Lower lobe of right lung (tissue), 2 donors: ENCODE results near the gene FAR1. TPM values are rescaled to one million over a fixed set of nuclear protein-coding genes. Genes with fewer than 3 reads are reported as not detected.
"Not testable (repeated sequence)": the region's sequence is repeated elsewhere in the genome, so short reads cannot be mapped to it uniquely, and the experiment has no call there.

Experiments
- ATAC-seq, 2 donors: fragments of 200-7000 bp; cut with Tn5 transposase; one replicate each; pipeline ENCODE4 v1.9.1; 2020 to 2022; ENCODE audit warnings: mild to moderate bottlenecking in 2 of 2, moderate library complexity in 2 of 2
- DNase-seq: peaks from one replicate; pipeline ENCODE4 v3.0.0-alpha.2; 2020
- H3K27ac ChIP-seq: fragments of 200-600 bp; one replicate; pipeline ENCODE4 v1.8.0; 2022
- H3K27me3 ChIP-seq: fragments of 200-600 bp; one replicate; pipeline ENCODE4 v1.8.0; 2022; ENCODE audit warnings: low read depth
- H3K36me3 ChIP-seq: fragments of 200-600 bp; one replicate; pipeline ENCODE4 v1.8.0; 2022; ENCODE audit warnings: mild to moderate bottlenecking
- H3K4me1 ChIP-seq: fragments of 200-600 bp; one replicate; pipeline ENCODE4 v1.8.0; 2022
- H3K4me3 ChIP-seq: fragments of 200-600 bp; one replicate; pipeline ENCODE4 v1.8.0; 2022; ENCODE audit warnings: mild to moderate bottlenecking
- H3K9me3 ChIP-seq: fragments of 200-600 bp; one replicate; pipeline ENCODE4 v1.8.0; 2022
- CTCF ChIP-seq: fragments of 200-600 bp; IDR thresholded peaks from one replicate; pipeline ENCODE4 v1.8.0; 2022; ENCODE audit warnings: antibody characterized with exemption, mild to moderate bottlenecking
- intact Hi-C: fragments of 100-400 bp; cut with DNase I; formaldehyde crosslinking; loops from one replicate; pipeline ENCODE4 v1.11.0; 2022
- total RNA-seq: library from RNA; stranded (reverse); fragmentation: NEBNext Ultra II Directional; extraction: Animal tissue kit (Norgen Biotek cat#: 25700); gene quantifications from one replicate; pipeline ENCODE4 v1.2.1, GENCODE V29; 2021
- donor health status: DM: no; HTN: yes; CAD: no; lungs with severe emphysema.

FAR1 gene
- total RNA-seq, 1 donor from 2014 or later = 65.3 TPM

GRCh38 chr11:13745165-13745564 is 76.7 kb downstream of the FAR1 start:
- intact Hi-C loops = no loop called here
- ATAC-seq (no peak), DNase-seq (no peak)
- no peaks in the 10 kb centered on the region for H3K27me3 ChIP-seq
- no peaks in the 10 kb centered on the region for H3K4me1 ChIP-seq
- H3K9me3 ChIP-seq = no peaks in the 10 kb centered on the region
- H3K36me3 ChIP-seq = no peaks in the 10 kb centered on the region
- no peak for TF ChIP-seq CTCF
- no peak overlapping the region for H3K4me3 ChIP-seq
- no peak overlapping the region for H3K27ac ChIP-seq

DNA sequence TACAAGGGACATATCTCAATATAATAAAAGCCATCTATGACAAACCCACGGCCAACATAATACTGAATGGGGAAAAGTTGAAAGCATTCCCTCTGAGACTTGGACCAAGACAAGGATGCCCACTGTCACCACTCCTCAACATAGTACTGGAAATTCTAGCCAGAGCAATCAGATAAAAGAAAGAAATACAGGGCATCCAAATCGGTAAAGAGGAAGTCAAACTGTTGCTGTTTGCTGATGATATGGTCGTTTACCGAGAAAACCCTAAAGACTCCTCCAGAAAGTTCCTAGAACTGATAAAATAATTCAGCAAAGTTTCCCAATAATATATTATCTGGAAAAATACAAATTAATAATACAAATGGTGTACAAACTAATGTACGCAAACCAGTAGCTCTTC is 84.8 kb downstream of the FAR1 start:
- ATAC-seq, H3K4me1 ChIP-seq, H3K36me3 ChIP-seq, DNase-seq, H3K9me3 ChIP-seq, H3K4me3 ChIP-seq, intact Hi-C loops, H3K27me3 ChIP-seq, H3K27ac ChIP-seq: not testable (repeated sequence)

DNA sequence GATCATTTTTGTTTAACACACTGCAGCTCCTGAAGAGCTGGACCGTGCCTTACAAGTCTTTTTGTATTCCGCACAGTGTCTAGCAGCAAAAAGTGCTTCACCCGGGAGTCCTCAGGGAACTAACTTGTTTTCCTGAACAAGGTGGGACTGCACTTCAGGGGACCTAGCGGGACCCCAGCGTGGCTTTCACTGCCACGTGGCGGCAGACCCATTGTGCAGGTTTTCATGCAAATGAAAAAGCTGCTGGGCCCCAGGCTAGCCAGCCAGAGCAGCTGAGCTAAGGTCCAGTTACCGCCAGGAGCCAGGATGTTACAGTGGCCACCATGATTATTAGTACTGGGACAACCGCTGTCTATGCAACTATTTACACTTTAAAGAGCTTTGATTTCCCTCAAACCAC is 90.6 kb downstream of the FAR1 start:
- no peak overlapping the region for H3K4me3 ChIP-seq
- ATAC-seq (no peak), DNase-seq (no peak)

GRCh38 chr11:13760115-13760514 is 91.6 kb downstream of the FAR1 start:
- Histone ChIP-seq H3K27me3 (no peaks in the 10 kb centered on the region), H3K4me3 (no peak overlapping the region), H3K27ac (no peak overlapping the region), H3K9me3 (no peaks in the 10 kb centered on the region), H3K4me1 (no peaks in the 10 kb centered on the region), H3K36me3 (no peaks in the 10 kb centered on the region)
- no peak for TF ChIP-seq CTCF
- intact Hi-C loops = no loop called here
- ATAC-seq (no peak), DNase-seq (no peak)

More for the DNA sequence above, 90.6 kb downstream of the FAR1 start:
- no peaks in the 10 kb centered on the region for H3K9me3 ChIP-seq
- intact Hi-C loops = no loop called here
- no peaks in the 10 kb centered on the region for H3K36me3 ChIP-seq
- no peaks in the 10 kb centered on the region for H3K27me3 ChIP-seq
- no peak for TF ChIP-seq CTCF
- no peaks in the 10 kb centered on the region for H3K4me1 ChIP-seq
- no peak overlapping the region for H3K27ac ChIP-seq

GRCh38 chr11:13761250-13761649 is 92.8 kb downstream of the FAR1 start:
- Histone ChIP-seq H3K4me1 (no peaks in the 10 kb centered on the region), H3K4me3 (no peak overlapping the region), H3K27ac (no peak overlapping the region), H3K36me3 (no peaks in the 10 kb centered on the region), H3K9me3 (no peaks in the 10 kb centered on the region), H3K27me3 (no peaks in the 10 kb centered on the region)
- no peak for ATAC-seq
- intact Hi-C loops = no loop called here
- no peak for TF ChIP-seq CTCF
- no peak for DNase-seq

GRCh38 chr11:13761716-13762115 is 93.2 kb downstream of the FAR1 start:
- Histone ChIP-seq H3K4me3 (no peak overlapping the region), H3K9me3 (no peaks in the 10 kb centered on the region), H3K27ac (no peak overlapping the region), H3K27me3 (no peaks in the 10 kb centered on the region), H3K4me1 (no peaks in the 10 kb centered on the region), H3K36me3 (no peaks in the 10 kb centered on the region)
- TF ChIP-seq CTCF = no peak
- intact Hi-C loops = no loop called here
- no peak for ATAC-seq
- no peak for DNase-seq
